GM23338 (cell line): ENCODE data around the gene C2CD5. TPM values are rescaled to one million over a fixed set of nuclear protein-coding genes. Genes with fewer than 3 reads are reported as not detected.

Experiments used
- ATAC-seq: fragments of 200-7000 bp; cut with Tn5 transposase; 3 replicates; pipeline ENCODE4 v1.9.1; 2020
- DNase-seq: peaks from one replicate; pipeline ENCODE4 v3.0.0-alpha.2; 2015; ENCODE audit warnings: low spot score
- H2AFZ ChIP-seq: fragments of 200-600 bp; sonication (generic); 2 replicates; pipeline ENCODE4 v1.8.0; 2016; ENCODE audit warnings: antibody characterized with exemption, mild to moderate bottlenecking, moderate library complexity
- H3F3A ChIP-seq: fragments of 200-600 bp; sonication (generic); replicated peaks from 2 replicates; pipeline ENCODE4 v1.8.0; 2017; ENCODE audit warnings: antibody characterized with exemption, mixed run types, low read depth
- H3K27ac ChIP-seq: fragments of 200-600 bp; sonication (generic); 2 replicates; pipeline ENCODE4 v1.6.1; 2016; ENCODE audit warnings: low read depth
- H3K27me3 ChIP-seq: fragments of 200-600 bp; sonication (generic); 2 replicates; pipeline ENCODE4 v1.8.0; 2016; ENCODE audit warnings: mild to moderate bottlenecking, mixed run types, moderate library complexity; ENCODE audit not compliant: insufficient read depth
- H3K36me3 ChIP-seq: fragments of 200-600 bp; sonication (generic); 2 replicates; pipeline ENCODE4 v1.8.0; 2016; ENCODE audit warnings: mild to moderate bottlenecking; ENCODE audit not compliant: insufficient read depth
- H3K4me1 ChIP-seq: fragments of 200-600 bp; sonication (generic); 2 replicates; pipeline ENCODE4 v1.8.0; 2016; ENCODE audit warnings: mild to moderate bottlenecking, moderate library complexity; ENCODE audit not compliant: insufficient read depth
- H3K4me2 ChIP-seq: fragments of 200-600 bp; sonication (generic); 2 replicates; pipeline ENCODE4 v1.7.1; 2017; ENCODE audit warnings: mixed run types
- H3K4me3 ChIP-seq: fragments of 200-600 bp; sonication (generic); 2 replicates; pipeline ENCODE4 v1.6.1; 2016; ENCODE audit warnings: mixed run types
- H3K79me2 ChIP-seq: fragments of 200-600 bp; sonication (generic); replicated peaks from 2 replicates; pipeline ENCODE4 v1.8.0; 2017; ENCODE audit warnings: mild to moderate bottlenecking; ENCODE audit not compliant: insufficient read depth
- H3K9me2 ChIP-seq: fragments of 200-600 bp; sonication (generic); 2 replicates; pipeline ENCODE4 v1.8.0; 2017; ENCODE audit not compliant: insufficient read depth
- H4K20me1 ChIP-seq: fragments of 200-600 bp; sonication (generic); replicated peaks from 2 replicates; pipeline ENCODE4 v1.8.0; 2017; ENCODE audit warnings: mild to moderate bottlenecking; ENCODE audit not compliant: insufficient read depth
- H3K27ac Mint-ChIP-seq: 2 replicates; pipeline ENCODE4 v1.8.0; 2020; ENCODE audit warnings: inconsistent platforms, mild to moderate bottlenecking, moderate library complexity, mixed read lengths
- H3K27me3 Mint-ChIP-seq: 3 replicates; pipeline ENCODE4 v1.8.0; 2022; ENCODE audit warnings: low read depth, mild to moderate bottlenecking, moderate library complexity, mixed read lengths, inconsistent platforms; ENCODE audit not compliant: insufficient read depth, poor library complexity
- H3K36me3 Mint-ChIP-seq: 3 replicates; pipeline ENCODE4 v1.8.0; 2021; ENCODE audit warnings: low read depth, mild to moderate bottlenecking, inconsistent platforms, moderate library complexity, mixed read lengths
- H3K4me1 Mint-ChIP-seq: 3 replicates; pipeline ENCODE4 v1.8.0; 2020; ENCODE audit warnings: mild to moderate bottlenecking, inconsistent platforms, mixed read lengths
- H3K4me3 Mint-ChIP-seq: 3 replicates; pipeline ENCODE4 v1.8.0; 2021; ENCODE audit warnings: moderate library complexity, mild to moderate bottlenecking, inconsistent platforms, mixed read lengths
- H3K9me3 Mint-ChIP-seq: 3 replicates; pipeline ENCODE4 v1.8.0; 2020; ENCODE audit warnings: moderate library complexity, mild to moderate bottlenecking, inconsistent platforms, mixed read lengths
- CREB1 ChIP-seq: fragments of 250-450 bp; sonication (Bioruptor Pico); IDR thresholded peaks from 2 replicates; pipeline ENCODE4 v1.5.0; 2020; ENCODE audit warnings: low read depth, mild to moderate bottlenecking, moderate library complexity
- ETS1 ChIP-seq: IDR thresholded peaks from 2 replicates; pipeline ENCODE4 v1.6.1; 2016; ENCODE audit warnings: antibody characterized with exemption
- EZH2phosphoT487 ChIP-seq: fragments of 200-600 bp; sonication (generic); IDR thresholded peaks from one replicate; pipeline ENCODE4 v1.8.1; 2018; ENCODE audit warnings: antibody characterized with exemption; ENCODE audit not compliant: unreplicated experiment
- NANOG ChIP-seq: IDR thresholded peaks from 2 replicates; pipeline ENCODE4 v1.6.1; 2016; ENCODE audit warnings: antibody characterized with exemption, borderline replicate concordance
- POLR2AphosphoS5 ChIP-seq: IDR thresholded peaks from 2 replicates; pipeline ENCODE4 v1.6.1; 2016; ENCODE audit warnings: antibody characterized with exemption, low read depth
- STAT1 ChIP-seq: IDR thresholded peaks from one replicate; pipeline ENCODE4 v1.6.1; 2016; ENCODE audit warnings: antibody characterized with exemption; ENCODE audit not compliant: unreplicated experiment
- ZNF331 ChIP-seq: fragments of 250-450 bp; sonication (Bioruptor Pico); IDR thresholded peaks from 2 replicates; pipeline ENCODE4 v1.5.0; 2020; ENCODE audit warnings: low read depth, mild to moderate bottlenecking, moderate library complexity
- ZNF462 ChIP-seq: fragments of 250-450 bp; sonication (Bioruptor Pico); IDR thresholded peaks from 2 replicates; pipeline ENCODE4 v1.5.0; 2020; ENCODE audit warnings: mild to moderate bottlenecking, moderate library complexity
- polyA plus RNA-seq: library from polyadenylated mRNA; unstranded; fragments of >200 nt; fragmentation: Nextera tagmentation; extraction: Ambion mirVana; gene quantifications from 2 replicates; pipeline ENCODE4 v1.2.1, GENCODE V29; 2016
- total RNA-seq: library from RNA; depleted of rRNA; stranded (reverse); fragments of >200 nt; shearing (Covaris generic); gene quantifications from 2 replicates; pipeline ENCODE4 v1.2.3, GENCODE V29; 2014

Gene C2CD5
- total and polyA plus RNA-seq, 2 experiments from 2014 or later, result 22.0 to 68.6 TPM

- Histone ChIP-seq H3K9me2 (0 out of 2 replicates have a peak, but pooled peaks cover 2% of the 10 kb centered on the region), H4K20me1 (no peaks in the 10 kb centered on the region), H2AFZ (no peak overlapping the region), H3K27me3 (no peaks in the 10 kb centered on the region), H3K4me3 (no peak overlapping the region), H3K4me2 (no peak overlapping the region), H3K79me2 (no peaks in the 10 kb centered on the region), H3F3A (no peaks in the 10 kb centered on the region), H3K36me3 (no peaks in the 10 kb centered on the region), H3K27ac (no peak overlapping the region), H3K4me1 (no peaks in the 10 kb centered on the region)
- Mint-ChIP-seq H3K36me3 (no peaks in the 10 kb centered on the region; the same call in 2 of the 3 replicates), H3K9me3 (peaks cover 15% of the 10 kb centered on the region; the same call in 2 of the 3 replicates), H3K4me1 (no peaks in the 10 kb centered on the region; the same call in 2 of the 3 replicates), H3K4me3 (no peak overlapping the region), H3K27ac (no peak overlapping the region), H3K27me3 (no peaks in the 10 kb centered on the region)
- DNase-seq (no peak), ATAC-seq (no peak)
- TF ChIP-seq ETS1, result no peak
- no peak for TF ChIP-seq CREB1 (CRISPR knock-in tag)
- no peak for TF ChIP-seq EZH2phosphoT487
- TF ChIP-seq POLR2AphosphoS5, result no peak
- no peak for TF ChIP-seq NANOG
- no peak for TF ChIP-seq ZNF331
- no peak for TF ChIP-seq STAT1
- TF ChIP-seq ZNF462, result no peak
These were observed 136.9 kb downstream of the C2CD5 start for GRCh38 chr12:22407397-22407796.
